Inferior parietal cortex (tissue), 1 donor: ENCODE data around the gene NT5DC1.
"Not testable (repeated sequence)": the region's sequence is repeated elsewhere in the genome, so short reads cannot be mapped to it uniquely, and the experiment has no call there.

Experiments used
- DNase-seq: peaks from one replicate; pipeline ENCODE4 v3.0.0-alpha.2; 2016; ENCODE audit errors: extremely low spot score

Gene NT5DC1

GRCh38 chr6:116090251-116090650, 10.4 kb upstream of the NT5DC1 start:
- no peak for DNase-seq

DNA sequence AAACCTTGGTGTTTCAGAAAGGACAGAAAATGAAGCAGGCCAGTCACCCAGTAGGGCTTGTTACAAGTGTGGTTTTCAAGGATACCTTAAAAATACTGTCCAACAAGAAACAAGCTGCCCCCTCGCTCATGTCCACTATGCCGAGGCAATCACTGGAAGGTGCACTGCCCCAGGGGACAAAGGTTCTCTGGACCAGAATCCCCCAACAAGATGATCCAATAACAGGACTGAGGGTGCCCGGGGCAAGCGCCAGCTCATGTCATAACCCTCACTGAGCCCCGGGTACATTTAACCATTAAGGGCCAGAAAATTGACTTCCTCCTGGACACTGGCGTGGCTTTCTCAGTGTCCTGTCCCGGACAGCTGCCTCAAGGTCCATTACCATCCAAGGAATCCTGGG, 6.6 kb upstream of the NT5DC1 start:
- DNase-seq, result no peak

- not testable (repeated sequence) for DNase-seq
These were observed 4.4 kb upstream of the NT5DC1 start for GRCh38 chr6:116096048-116096759.

GRCh38 chr6:116096979-116097816, 3.5 kb upstream of the NT5DC1 start:
- DNase-seq, result peak; percentile 27

- no peak for DNase-seq
These were observed 1.6 kb upstream of the NT5DC1 start for GRCh38 chr6:116099036-116099435.

GRCh38 chr6:116101302-116101718, 657 bp downstream of the NT5DC1 start:
- no peak for DNase-seq

DNA sequence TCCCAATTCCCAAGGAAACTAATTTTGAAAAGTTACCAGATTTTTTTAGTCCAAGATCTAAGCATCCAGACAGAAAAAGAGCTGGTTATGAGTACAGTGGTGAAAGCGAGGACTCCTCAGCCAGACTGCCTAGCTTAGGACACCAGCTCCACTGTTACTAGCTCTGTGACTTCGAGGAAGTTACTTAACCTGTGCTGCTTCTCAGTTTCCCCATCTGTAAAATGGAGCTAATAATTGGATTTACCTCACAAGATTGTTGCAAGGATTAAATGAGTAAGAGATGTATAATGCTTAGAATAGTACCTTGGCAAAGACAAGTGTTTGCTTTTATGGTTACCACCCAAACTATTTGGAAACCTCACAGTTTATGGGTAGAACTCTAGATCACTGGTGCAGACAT, 1.1 kb downstream of the NT5DC1 start:
- peak; percentile 27 for DNase-seq

GRCh38 chr6:116102873-116103272, 2.2 kb downstream of the NT5DC1 start:
- no peak for DNase-seq

DNA sequence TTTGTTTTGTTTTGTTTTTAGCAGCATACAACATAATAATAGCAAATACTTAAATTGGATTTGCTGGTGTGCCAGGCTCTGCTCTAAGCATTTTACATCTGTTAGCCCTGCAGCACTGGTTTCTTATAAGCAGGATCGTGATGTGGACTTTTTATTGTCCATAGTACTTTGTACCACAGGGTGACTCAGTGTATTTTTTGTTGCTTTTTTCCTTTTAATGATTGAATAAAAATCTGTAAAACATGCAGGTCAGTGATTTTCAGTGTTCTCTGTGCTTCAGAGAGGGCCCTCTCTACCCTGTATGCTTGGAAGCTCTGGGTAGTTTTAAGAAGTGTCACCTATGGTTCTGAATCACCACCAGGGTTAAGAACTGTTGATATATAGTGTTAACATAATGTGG, 4.0 kb downstream of the NT5DC1 start:
- no peak for DNase-seq

- no peak for DNase-seq
These were observed 4.6 kb downstream of the NT5DC1 start for GRCh38 chr6:116105247-116105646.

DNA sequence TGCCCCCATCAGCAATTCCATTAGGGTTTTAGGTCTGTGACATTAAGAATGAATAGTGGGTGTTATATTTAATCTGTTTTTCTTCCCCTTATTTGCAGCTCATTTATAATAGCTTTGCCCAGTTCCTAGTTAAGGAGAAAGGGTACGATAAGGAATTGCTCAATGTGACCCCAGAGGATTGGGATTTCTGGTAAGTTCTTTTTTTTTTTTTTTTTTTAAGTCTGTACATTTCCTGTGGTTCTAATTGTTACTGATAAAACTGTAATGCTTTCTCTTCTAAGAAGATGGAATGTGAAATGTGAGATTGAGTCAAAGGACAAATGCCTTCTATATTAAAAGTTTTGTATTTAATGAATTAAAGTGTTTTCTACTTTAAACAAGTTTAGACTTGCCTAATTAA, 5.5 kb downstream of the NT5DC1 start:
- DNase-seq, result no peak

- DNase-seq, result no peak
These were observed 8.2 kb downstream of the NT5DC1 start for GRCh38 chr6:116108836-116109235.

- no peak for DNase-seq
These were observed 11.2 kb downstream of the NT5DC1 start for GRCh38 chr6:116111552-116112528.

GRCh38 chr6:116113386-116113785, 12.7 kb downstream of the NT5DC1 start:
- DNase-seq, result no peak

DNA sequence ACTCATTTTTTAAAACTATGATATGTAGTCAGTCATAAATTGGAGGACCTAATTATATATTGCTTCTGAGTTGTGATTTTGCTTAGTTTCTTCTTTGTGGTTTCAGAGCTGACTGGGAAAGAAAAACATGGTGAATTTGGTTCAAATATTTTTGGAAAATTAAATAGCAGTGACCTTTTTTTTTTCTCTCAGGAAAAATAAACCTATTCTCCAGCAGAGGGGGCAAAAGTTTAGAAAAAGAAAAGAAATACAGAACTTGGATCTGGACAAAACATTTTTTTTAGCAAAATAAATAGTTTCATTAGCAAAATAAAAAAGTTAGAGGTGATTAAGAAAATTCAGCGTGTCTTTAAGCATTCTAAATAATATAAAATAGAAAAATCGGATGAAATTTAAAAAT, 15.1 kb downstream of the NT5DC1 start:
- DNase-seq, result no peak

DNA sequence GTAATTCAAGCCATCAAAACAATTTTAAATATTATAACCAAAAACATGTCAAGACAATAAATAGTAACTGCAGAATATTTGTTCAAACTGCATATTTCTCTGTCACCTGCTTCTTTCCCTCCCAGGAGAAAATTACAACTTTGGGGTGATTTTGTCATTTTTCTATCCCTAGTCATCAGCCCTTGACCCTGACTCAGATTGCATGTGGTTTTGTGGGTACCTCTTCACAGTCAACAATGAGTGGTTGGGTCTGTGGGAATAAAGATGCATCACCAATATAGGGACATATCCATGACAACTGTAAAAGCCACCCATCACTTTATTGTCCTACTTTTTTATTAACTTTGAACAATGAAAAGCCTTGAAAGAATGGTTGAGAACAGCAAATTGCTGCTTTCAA, 18.0 kb downstream of the NT5DC1 start:
- no peak for DNase-seq

GRCh38 chr6:116120430-116120829, 19.8 kb downstream of the NT5DC1 start:
- no peak for DNase-seq

GRCh38 chr6:116126032-116126431, 25.4 kb downstream of the NT5DC1 start, which contains the start of gene COL10A1:
Gene COL10A1 (minus strand): TSS chr6:116126132. CDS start chr6:116125492, 640 bp downstream.
- no peak for DNase-seq

DNA sequence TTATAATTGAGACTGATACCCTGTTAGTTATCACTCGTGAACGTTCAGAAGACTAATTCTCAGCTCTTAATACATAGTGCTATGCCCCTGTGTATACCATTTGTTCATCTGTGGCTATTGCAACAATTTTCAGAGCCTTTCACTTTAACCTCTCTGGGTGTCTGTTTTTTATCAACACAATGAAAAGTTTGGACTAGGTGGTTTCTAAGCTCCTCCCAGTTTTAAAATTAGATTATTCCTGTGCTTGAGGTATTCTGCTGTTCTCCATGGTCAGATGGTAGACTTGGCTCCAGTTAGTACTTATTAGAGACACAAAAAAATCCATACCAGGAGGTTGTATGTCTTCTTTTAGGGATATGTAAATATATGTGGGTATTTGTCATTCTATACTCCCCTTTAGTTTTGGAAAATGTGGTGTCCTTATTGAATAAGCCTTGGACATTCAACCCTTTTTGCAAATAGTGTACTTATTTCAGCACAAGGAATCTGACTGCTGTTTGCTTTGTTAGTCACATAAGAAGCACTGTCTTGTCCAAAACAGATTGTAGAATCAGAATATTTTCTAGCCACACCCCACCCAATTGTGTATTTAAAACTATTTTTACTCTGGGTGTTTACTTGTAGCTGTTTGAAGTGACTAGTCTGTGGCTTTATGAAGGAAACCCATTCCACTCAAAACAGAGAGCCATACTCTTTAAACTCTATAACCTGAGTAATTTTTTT, 27.3 kb downstream of the NT5DC1 start:
- no peak for DNase-seq

- DNase-seq, result no peak
These were observed 32.8 kb downstream of the NT5DC1 start for GRCh38 chr6:116133453-116133852.

DNA sequence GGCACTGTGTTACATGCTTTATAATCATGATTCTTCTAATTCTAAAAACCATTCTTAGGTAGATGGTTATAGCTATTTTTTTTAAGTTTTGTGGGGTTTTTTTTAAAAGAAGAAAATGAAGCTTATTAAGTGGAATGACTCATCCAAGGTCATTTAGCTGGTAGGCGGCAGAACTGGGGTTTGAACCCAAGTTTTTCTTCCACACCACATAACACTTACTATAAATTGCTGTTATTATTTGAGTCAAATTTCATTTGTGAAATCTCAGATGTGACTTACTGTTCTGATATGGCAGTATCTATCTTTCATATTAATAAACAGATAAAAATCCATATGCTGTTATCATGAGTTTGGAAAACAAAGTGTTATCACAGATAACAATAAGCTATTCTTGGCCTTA, 35.7 kb downstream of the NT5DC1 start:
- no peak for DNase-seq
